K562 (cell line): ENCODE results near the gene STAM2. TPM values are rescaled to one million over a fixed set of nuclear protein-coding genes. Genes with fewer than 3 reads are reported as not detected.

ENCODE experiments used
- CHD2 ChIP-seq: IDR thresholded peaks from 2 replicates; pipeline ENCODE4 v1.6.1; 2011; ENCODE audit warnings: low read depth, low read length
- CREBBP ChIP-seq: IDR thresholded peaks from one replicate; pipeline ENCODE4 v1.6.1; 2012; ENCODE audit warnings: low read depth, mild to moderate bottlenecking, control low read depth, inconsistent platforms, low read length
- ELF4 ChIP-seq: fragments of 450-650 bp; formaldehyde crosslinking; IDR thresholded peaks from 2 replicates; pipeline ENCODE4 v1.4.0; 2022; ENCODE audit warnings: missing genetic modification characterization
- ETV5 ChIP-seq: sonication (generic); formaldehyde crosslinking; IDR thresholded peaks from 2 replicates; pipeline ENCODE4 v1.4.0; 2020; ENCODE audit warnings: low read depth, mild to moderate bottlenecking, missing genetic modification reagents
- GABPA ChIP-seq: fragments of 200-800 bp; sonication (Bioruptor generic); conservative IDR thresholded peaks from 2 replicates; pipeline ENCODE4 v1.6.1; 2016; ENCODE audit warnings: low read depth, missing genetic modification characterization, missing compliant biosample characterization
- LCOR ChIP-seq: sonication (generic); formaldehyde crosslinking; IDR thresholded peaks from 2 replicates; pipeline ENCODE4 v1.8.0; 2022; ENCODE audit warnings: mild to moderate bottlenecking, missing genetic modification reagents
- MEF2D ChIP-seq: conservative IDR thresholded peaks from 2 replicates; pipeline ENCODE4 v1.6.1; 2016; ENCODE audit warnings: low read depth, missing genetic modification characterization, missing compliant biosample characterization
- NFE2 ChIP-seq: IDR thresholded peaks from 2 replicates; pipeline ENCODE4 v1.6.1; 2014; ENCODE audit warnings: antibody characterized with exemption, low read depth
- RBM17 ChIP-seq: fragments of 200-400 bp; formaldehyde crosslinking; IDR thresholded peaks from 2 replicates; pipeline ENCODE4 v1.6.1; 2017; ENCODE audit warnings: low read depth, mild to moderate bottlenecking, low read length, borderline replicate concordance
- ZNF239 ChIP-seq: fragments of 250-450 bp; sonication (Bioruptor Pico); IDR thresholded peaks from 2 replicates; pipeline ENCODE4 v1.4.0; 2020; ENCODE audit warnings: mild to moderate bottlenecking
- polyA plus RNA-seq, 8 experiments: library from polyadenylated mRNA; depleted of rRNA in 4 of 8; stranded (reverse) in 5 of 8; unstranded in 3 of 8; fragments of >200 nt; fragmentation: Nextera tagmentation in 2 of 8; fragmentation: Illumina TruSeq in 1 of 8; extraction: Ambion mirVana in 2 of 8; extraction: Trizol in 1 of 8; gene quantifications; 2 replicates each; pipeline versions ENCODE4 v1.2.1 to v1.2.3, GENCODE V29; 2011 to 2014; ENCODE audit warnings: inconsistent platforms in 1 of 8, missing spikeins in 1 of 8
- total RNA-seq, 7 experiments: library from RNA; depleted of rRNA in 6 of 7; stranded (reverse); fragments of >200 nt in 6 of 7; fragmentation: Illumina TruSeq in 2 of 7; extraction: Trizol in 2 of 7; gene quantifications; 2 replicates each; pipeline versions ENCODE4 v1.2.1 to v1.2.3, GENCODE V29; 2011 to 2021; ENCODE audit warnings: low replicate concordance in 1 of 7
- TF ChIP-seq, protein P1 (sequence below), 2 experiments: fragments of 450-650 bp in 1 of 2; sonication (generic) in 1 of 2; formaldehyde crosslinking in 1 of 2; IDR thresholded peaks; 2 replicates each; pipeline versions ENCODE4 v1.7.1 to v1.9.0; 2016 to 2022; ENCODE audit warnings: inconsistent platforms in 1 of 2, mild to moderate bottlenecking in 1 of 2, missing genetic modification reagents in 1 of 2
- TF ChIP-seq, protein P2 (sequence below): fragments of 450-650 bp; IDR thresholded peaks from one replicate; pipeline ENCODE4 v1.6.1; 2018; ENCODE audit warnings: mild to moderate bottlenecking, moderate library complexity; ENCODE audit not compliant: partially characterized antibody
- TF ChIP-seq, protein P3 (sequence below): fragments of 250-450 bp; sonication (Bioruptor Pico); IDR thresholded peaks from 2 replicates; pipeline ENCODE4 v1.4.0; 2020
- TF ChIP-seq, protein P4 (sequence below): sonication (generic); formaldehyde crosslinking; IDR thresholded peaks from 2 replicates; pipeline ENCODE4 v1.8.1; 2022; ENCODE audit warnings: missing genetic modification reagents

STAM2 gene
- total and polyA plus RNA-seq, 9 of the 15 experiments (the other 6 are each of a cell fraction or from before 2014, with no cell fraction given), result 4.5 to 13.9 (median 8.7) TPM

DNA sequence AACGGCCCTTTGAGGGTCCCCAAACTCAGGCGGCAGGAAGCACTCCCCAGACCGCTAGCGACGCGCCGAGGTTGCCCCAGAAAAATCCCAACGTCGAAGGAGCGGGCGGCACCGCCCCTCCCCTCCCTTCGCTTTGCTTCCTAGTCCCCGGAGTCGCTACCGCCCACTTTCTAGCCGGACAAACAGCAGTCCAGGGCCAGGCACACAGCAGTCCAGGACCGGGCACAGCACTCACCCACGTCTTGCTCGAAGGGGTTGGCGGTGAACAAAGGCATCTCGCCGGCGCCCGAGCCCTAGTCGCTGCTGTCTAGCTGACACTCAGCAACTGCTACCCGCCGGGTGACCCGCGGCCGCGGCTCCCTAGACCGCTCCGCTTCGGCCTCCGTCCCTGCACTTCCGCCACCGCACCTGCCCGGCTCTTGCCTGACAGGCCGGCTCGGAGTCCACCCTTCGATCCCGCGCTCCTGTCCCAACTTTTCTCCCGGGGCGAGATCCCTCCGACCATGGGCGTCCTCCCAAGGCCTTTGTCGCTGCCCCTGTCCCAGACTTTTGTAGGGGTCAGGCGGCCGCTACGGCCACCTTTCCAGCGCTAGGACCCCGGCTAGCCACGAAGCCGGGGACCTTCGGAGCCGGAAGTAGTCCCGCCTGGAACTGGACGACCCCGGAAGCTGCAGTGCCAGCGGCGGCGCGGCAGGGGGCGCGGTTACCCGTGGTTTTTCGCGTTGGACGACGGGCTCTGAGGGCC lies at the start of gene STAM2 (continued):
- TF ChIP-seq ETV5 (CRISPR knock-in tag) (peak; percentile 99), RBM17 (no peak), ELF4 (peak; percentile 86; the same call in 1 of the 2 replicates), CHD2 (no peak), LCOR (CRISPR knock-in tag) (peak; percentile 83), MEF2D (tag) (peak; percentile 31; the same call in 1 of the 2 replicates), GABPA (tag) (peak; percentile 96), ZNF239 (no peak), NFE2 (peak; percentile 98), CREBBP (no peak)
- TF ChIP-seq, protein P1, sequence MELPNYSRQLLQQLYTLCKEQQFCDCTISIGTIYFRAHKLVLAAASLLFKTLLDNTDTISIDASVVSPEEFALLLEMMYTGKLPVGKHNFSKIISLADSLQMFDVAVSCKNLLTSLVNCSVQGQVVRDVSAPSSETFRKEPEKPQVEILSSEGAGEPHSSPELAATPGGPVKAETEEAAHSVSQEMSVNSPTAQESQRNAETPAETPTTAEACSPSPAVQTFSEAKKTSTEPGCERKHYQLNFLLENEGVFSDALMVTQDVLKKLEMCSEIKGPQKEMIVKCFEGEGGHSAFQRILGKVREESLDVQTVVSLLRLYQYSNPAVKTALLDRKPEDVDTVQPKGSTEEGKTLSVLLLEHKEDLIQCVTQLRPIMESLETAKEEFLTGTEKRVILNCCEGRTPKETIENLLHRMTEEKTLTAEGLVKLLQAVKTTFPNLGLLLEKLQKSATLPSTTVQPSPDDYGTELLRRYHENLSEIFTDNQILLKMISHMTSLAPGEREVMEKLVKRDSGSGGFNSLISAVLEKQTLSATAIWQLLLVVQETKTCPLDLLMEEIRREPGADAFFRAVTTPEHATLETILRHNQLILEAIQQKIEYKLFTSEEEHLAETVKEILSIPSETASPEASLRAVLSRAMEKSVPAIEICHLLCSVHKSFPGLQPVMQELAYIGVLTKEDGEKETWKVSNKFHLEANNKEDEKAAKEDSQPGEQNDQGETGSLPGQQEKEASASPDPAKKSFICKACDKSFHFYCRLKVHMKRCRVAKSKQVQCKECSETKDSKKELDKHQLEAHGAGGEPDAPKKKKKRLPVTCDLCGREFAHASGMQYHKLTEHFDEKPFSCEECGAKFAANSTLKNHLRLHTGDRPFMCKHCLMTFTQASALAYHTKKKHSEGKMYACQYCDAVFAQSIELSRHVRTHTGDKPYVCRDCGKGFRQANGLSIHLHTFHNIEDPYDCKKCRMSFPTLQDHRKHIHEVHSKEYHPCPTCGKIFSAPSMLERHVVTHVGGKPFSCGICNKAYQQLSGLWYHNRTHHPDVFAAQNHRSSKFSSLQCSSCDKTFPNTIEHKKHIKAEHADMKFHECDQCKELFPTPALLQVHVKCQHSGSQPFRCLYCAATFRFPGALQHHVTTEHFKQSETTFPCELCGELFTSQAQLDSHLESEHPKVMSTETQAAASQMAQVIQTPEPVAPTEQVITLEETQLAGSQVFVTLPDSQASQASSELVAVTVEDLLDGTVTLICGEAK (IDR thresholded peaks at IDR 0.05), result peak; percentile 94
- TF ChIP-seq, protein P1 (CRISPR knock-in tag; IDR thresholded peaks at IDR 0.05), result no peak
- TF ChIP-seq, protein P2, sequence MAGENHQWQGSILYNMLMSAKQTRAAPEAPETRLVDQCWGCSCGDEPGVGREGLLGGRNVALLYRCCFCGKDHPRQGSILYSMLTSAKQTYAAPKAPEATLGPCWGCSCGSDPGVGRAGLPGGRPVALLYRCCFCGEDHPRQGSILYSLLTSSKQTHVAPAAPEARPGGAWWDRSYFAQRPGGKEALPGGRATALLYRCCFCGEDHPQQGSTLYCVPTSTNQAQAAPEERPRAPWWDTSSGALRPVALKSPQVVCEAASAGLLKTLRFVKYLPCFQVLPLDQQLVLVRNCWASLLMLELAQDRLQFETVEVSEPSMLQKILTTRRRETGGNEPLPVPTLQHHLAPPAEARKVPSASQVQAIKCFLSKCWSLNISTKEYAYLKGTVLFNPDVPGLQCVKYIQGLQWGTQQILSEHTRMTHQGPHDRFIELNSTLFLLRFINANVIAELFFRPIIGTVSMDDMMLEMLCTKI, result no peak
- TF ChIP-seq, protein P3, sequence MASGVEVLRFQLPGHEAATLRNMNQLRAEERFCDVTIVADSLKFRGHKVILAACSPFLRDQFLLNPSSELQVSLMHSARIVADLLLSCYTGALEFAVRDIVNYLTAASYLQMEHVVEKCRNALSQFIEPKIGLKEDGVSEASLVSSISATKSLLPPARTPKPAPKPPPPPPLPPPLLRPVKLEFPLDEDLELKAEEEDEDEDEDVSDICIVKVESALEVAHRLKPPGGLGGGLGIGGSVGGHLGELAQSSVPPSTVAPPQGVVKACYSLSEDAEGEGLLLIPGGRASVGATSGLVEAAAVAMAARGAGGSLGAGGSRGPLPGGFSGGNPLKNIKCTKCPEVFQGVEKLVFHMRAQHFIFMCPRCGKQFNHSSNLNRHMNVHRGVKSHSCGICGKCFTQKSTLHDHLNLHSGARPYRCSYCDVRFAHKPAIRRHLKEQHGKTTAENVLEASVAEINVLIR (CRISPR knock-in tag), result no peak; the same call in 1 of the 2 replicates
- TF ChIP-seq, protein P4, sequence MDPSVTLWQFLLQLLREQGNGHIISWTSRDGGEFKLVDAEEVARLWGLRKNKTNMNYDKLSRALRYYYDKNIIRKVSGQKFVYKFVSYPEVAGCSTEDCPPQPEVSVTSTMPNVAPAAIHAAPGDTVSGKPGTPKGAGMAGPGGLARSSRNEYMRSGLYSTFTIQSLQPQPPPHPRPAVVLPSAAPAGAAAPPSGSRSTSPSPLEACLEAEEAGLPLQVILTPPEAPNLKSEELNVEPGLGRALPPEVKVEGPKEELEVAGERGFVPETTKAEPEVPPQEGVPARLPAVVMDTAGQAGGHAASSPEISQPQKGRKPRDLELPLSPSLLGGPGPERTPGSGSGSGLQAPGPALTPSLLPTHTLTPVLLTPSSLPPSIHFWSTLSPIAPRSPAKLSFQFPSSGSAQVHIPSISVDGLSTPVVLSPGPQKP (CRISPR knock-in tag), result no peak
